GM13977 (cell line): ENCODE data around the gene CEBPZOS.

Experiments used
- DNase-seq: peaks from one replicate; pipeline ENCODE4 v3.0.0; 2012; ENCODE audit warnings: low spot score
- CTCF ChIP-seq: IDR thresholded peaks from 2 replicates; pipeline ENCODE4 v1.5.1; 2012; ENCODE audit warnings: mild to moderate bottlenecking, control low read depth; ENCODE audit not compliant: insufficient read depth; ENCODE audit errors: extremely low read depth, missing control alignments
- in situ Hi-C: fragments of 300-500 bp; cut with MboI; formaldehyde crosslinking; loops from one replicate; pipeline ENCODE4 v1.12.0; 2022; ENCODE audit warnings: low sequenced_read_pairs, low pct_unique_long_range_greater_than_20kb, mixed read lengths, inconsistent platforms; ENCODE audit not compliant: unreplicated experiment

The CEBPZOS gene

DNA sequence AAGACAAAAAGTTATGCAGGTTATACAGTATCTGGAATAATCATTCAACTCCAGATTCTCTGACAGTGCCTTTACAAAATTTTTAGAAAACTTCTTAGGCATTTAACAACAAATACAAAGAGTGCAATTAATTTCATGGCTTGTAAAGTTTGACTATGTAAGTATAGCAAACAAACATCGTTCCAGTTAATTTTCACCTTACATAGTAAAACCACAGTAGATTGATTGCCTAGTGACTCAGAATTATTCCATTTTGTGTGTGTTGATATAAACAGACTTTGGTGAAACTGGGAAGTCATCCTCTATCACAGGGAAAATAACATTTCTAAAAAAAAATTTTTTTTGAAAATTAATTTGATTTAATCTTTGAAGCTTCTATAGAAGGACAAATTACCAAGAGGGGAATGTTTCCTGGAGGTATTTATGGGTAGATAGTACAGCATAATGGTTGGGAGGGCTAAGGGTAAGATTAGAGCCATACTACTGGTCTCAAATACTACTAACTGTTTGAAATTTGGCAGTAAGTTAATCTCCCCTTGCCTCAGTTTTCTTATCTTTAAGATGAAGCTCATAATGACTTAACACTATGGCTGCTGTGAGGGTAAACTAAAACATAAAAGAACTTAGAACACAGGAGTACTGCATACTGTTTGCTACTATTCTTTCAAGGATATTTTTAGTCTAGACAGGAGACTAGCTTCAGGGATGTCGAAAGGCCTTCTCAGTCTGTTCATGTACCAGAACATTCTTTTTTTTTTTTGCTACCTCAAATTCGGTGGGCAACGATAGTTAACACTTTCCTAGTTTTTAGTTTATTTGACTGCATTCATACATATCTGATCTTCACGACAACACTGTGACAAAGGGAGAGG is 54.8 kb downstream of the CEBPZOS start:
- DNase-seq: no peak
- in situ Hi-C loops: no loop called here
- no peak for TF ChIP-seq CTCF
